Esophagus muscularis mucosa (tissue), 4 donors: ENCODE results near the gene VPS13D. TPM values are rescaled to one million over a fixed set of nuclear protein-coding genes. Genes with fewer than 3 reads are reported as not detected.

Source experiments
- DNase-seq: peaks from one replicate; pipeline ENCODE4 v3.0.0-alpha.2; 2017; ENCODE audit errors: extremely low spot score
- H3K27ac ChIP-seq, 4 donors: fragments of 200-600 bp; sonication (generic); replicated peaks in 1 of 4; 1 replicate in 3 of 4; 2 replicates in 1 of 4; pipeline ENCODE4 v1.5.1; 2016 to 2019; ENCODE audit warnings: mild to moderate bottlenecking in 1 of 4
- H3K27me3 ChIP-seq, 4 donors: fragments of 200-600 bp; sonication (generic); one replicate each; pipeline versions ENCODE4 v1.5.1 to v1.6.0; 2016 to 2019
- H3K36me3 ChIP-seq, 4 donors: fragments of 200-600 bp; sonication (generic); one replicate each; pipeline ENCODE4 v1.5.1; 2016 to 2019
- H3K4me1 ChIP-seq, 4 donors: fragments of 200-600 bp; sonication (generic); one replicate each; pipeline ENCODE4 v1.5.1; 2016 to 2019
- H3K4me3 ChIP-seq, 4 donors: fragments of 200-600 bp; sonication (generic); 1 replicate in 2 of 4; 2 replicates in 2 of 4; pipeline ENCODE4 v1.5.1; 2016 to 2019; ENCODE audit warnings: mild to moderate bottlenecking in 4 of 4, moderate library complexity in 1 of 4
- H3K9me3 ChIP-seq, 4 donors: fragments of 200-600 bp; sonication (generic); 1 replicate in 3 of 4; 2 replicates in 1 of 4; pipeline ENCODE4 v1.5.1; 2016 to 2019
- CTCF ChIP-seq, 3 experiments: fragments of 200-600 bp in 2 of 3; fragments of 450-650 bp in 1 of 3; sonication (generic) in 2 of 3; IDR thresholded peaks; one replicate each; pipeline ENCODE4 v1.5.1; 2017 to 2019; ENCODE audit warnings: antibody characterized with exemption in 3 of 3, mild to moderate bottlenecking in 2 of 3, moderate library complexity in 1 of 3
- EP300 ChIP-seq: sonication (generic); formaldehyde crosslinking; IDR thresholded peaks from one replicate; pipeline ENCODE4 v1.6.1; 2017; ENCODE audit warnings: antibody characterized with exemption
- POLR2A ChIP-seq: fragments of 450-650 bp; IDR thresholded peaks from one replicate; pipeline ENCODE4 v1.6.1; 2017; ENCODE audit warnings: antibody characterized with exemption, moderate library complexity, mild to moderate bottlenecking, low read depth
- POLR2AphosphoS5 ChIP-seq, 2 donors: sonication (generic); formaldehyde crosslinking; IDR thresholded peaks; one replicate each; pipeline ENCODE4 v1.6.1; 2017; ENCODE audit warnings: antibody characterized with exemption in 2 of 2
- WGBS: methylation state at CpG from one replicate; pipeline ENCODE4 v1.1.5; 2018; 5-methylcytosine and 5-hydroxymethylcytosine counted together
- intact Hi-C: fragments of 100-400 bp; cut with DNase I; formaldehyde crosslinking; loops from one replicate; pipeline ENCODE4 v1.15.1; 2023
- total RNA-seq, 4 donors: library from RNA; depleted of rRNA; stranded (reverse); fragments of >200 nt; gene quantifications; one replicate each; pipeline versions ENCODE4 v1.1.0 to v1.2.1, GENCODE V29; 2016

The VPS13D gene
- total RNA-seq, 4 donors from 2014 or later = 67.8 to 93.3 (median 85.4) TPM

- peaks cover 41 to 56% (median 54%) of the 10 kb centered on the region in 4 donors for H3K4me1 ChIP-seq
- no peaks in the 10 kb centered on the region for H3K9me3 ChIP-seq
- peaks cover 0 to 18% (median 7%) of the 10 kb centered on the region in 4 donors for H3K36me3 ChIP-seq
- H3K27me3 ChIP-seq = no peaks in the 10 kb centered on the region
- intact Hi-C loops = no loop called here
- WGBS = 95% methylated on average over 3 of the region's 3 CpGs
- no peak overlapping the region for H3K4me3 ChIP-seq
- TF ChIP-seq CTCF (IDR thresholded peaks at IDR 0.05) (no peak), EP300 (no peak), POLR2AphosphoS5 (IDR thresholded peaks at IDR 0.05) (no peak), POLR2A (no peak)
- peak overlapping the region in 2 of 4 donors; percentile 87 for H3K27ac ChIP-seq
- DNase-seq = no peak
Observed at GRCh38 chr1:12445257-12445656, 215.4 kb downstream of the VPS13D start.

- TF ChIP-seq EP300 = no peak
- TF ChIP-seq POLR2AphosphoS5 (IDR thresholded peaks at IDR 0.05) = no peak
- no peak for TF ChIP-seq CTCF (IDR thresholded peaks at IDR 0.05)
- peaks cover 0 to 10% (median 4%) of the 10 kb centered on the region in 4 donors for H3K36me3 ChIP-seq
Observed at GRCh38 chr1:12446593-12446992, 216.8 kb downstream of the VPS13D start.

GRCh38 chr1:12447307-12447706, 217.5 kb downstream of the VPS13D start:
- Histone ChIP-seq H3K9me3 (no peaks in the 10 kb centered on the region), H3K4me3 (no peak overlapping the region), H3K4me1 (peaks cover 62 to 76% (median 75%) of the 10 kb centered on the region in 4 donors), H3K36me3 (peaks cover 0 to 9% (median 4%) of the 10 kb centered on the region in 4 donors), H3K27me3 (no peaks in the 10 kb centered on the region), H3K27ac (peak overlapping the region; percentile 85 to 87 (median 86))
- intact Hi-C loops = no loop called here
- DNase-seq = no peak
- TF ChIP-seq EP300 (no peak), POLR2AphosphoS5 (IDR thresholded peaks at IDR 0.05) (peak in 1 of 2 donors; percentile 48)
- WGBS = 31% methylated on average over 3 of the region's 3 CpGs

More at GRCh38 chr1:12446593-12446992, 216.8 kb downstream of the VPS13D start:
- intact Hi-C loops = no loop called here
- peaks cover 55 to 69% (median 67%) of the 10 kb centered on the region in 4 donors for H3K4me1 ChIP-seq
- H3K4me3 ChIP-seq = no peak overlapping the region
- H3K27me3 ChIP-seq = no peaks in the 10 kb centered on the region
- peak overlapping the region; percentile 85 to 87 (median 86) for H3K27ac ChIP-seq
- 75% methylated on average over 2 of the region's 2 CpGs for WGBS
- H3K9me3 ChIP-seq = no peaks in the 10 kb centered on the region
- no peak for DNase-seq

GRCh38 chr1:12447849-12448312, 218.1 kb downstream of the VPS13D start:
- H3K4me1 ChIP-seq = peaks cover 68 to 82% (median 80%) of the 10 kb centered on the region in 4 donors
- no peak overlapping the region for H3K4me3 ChIP-seq
- peak overlapping the region; percentile 85 to 87 (median 86) for H3K27ac ChIP-seq
- no peak for DNase-seq
- intact Hi-C loops = no loop called here
- TF ChIP-seq POLR2A = no peak
- no peak for TF ChIP-seq POLR2AphosphoS5 (IDR thresholded peaks at IDR 0.05)
- TF ChIP-seq EP300 = no peak
- TF ChIP-seq CTCF (IDR thresholded peaks at IDR 0.05) = no peak
- no peaks in the 10 kb centered on the region for H3K9me3 ChIP-seq
- peaks cover 0 to 4% (median 1%) of the 10 kb centered on the region in 4 donors for H3K36me3 ChIP-seq
- H3K27me3 ChIP-seq = no peaks in the 10 kb centered on the region
- 70% methylated on average over 7 of the region's 7 CpGs for WGBS

GRCh38 chr1:12448746-12449177, 218.9 kb downstream of the VPS13D start:
- whole genome bisulfite sequencing = 23% methylated on average over 3 of the region's 3 CpGs
- intact Hi-C loops = no loop called here
- no peak for TF ChIP-seq POLR2A
- peak; percentile 41 to 71 for TF ChIP-seq POLR2AphosphoS5 (IDR thresholded peaks at IDR 0.05)
- no peak for TF ChIP-seq EP300
- no peak for TF ChIP-seq CTCF (IDR thresholded peaks at IDR 0.05)

More at GRCh38 chr1:12448746-12449177, 218.9 kb downstream of the VPS13D start:
- H3K4me1 ChIP-seq = peaks cover 76 to 91% (median 89%) of the 10 kb centered on the region in 4 donors
- H3K27me3 ChIP-seq = no peaks in the 10 kb centered on the region
- peak overlapping the region; percentile 85 to 87 (median 86) for H3K27ac ChIP-seq
- no peaks in the 10 kb centered on the region for H3K36me3 ChIP-seq
- H3K9me3 ChIP-seq = no peaks in the 10 kb centered on the region
- no peak for DNase-seq
- H3K4me3 ChIP-seq = peak overlapping the region in 1 of 4 donors; percentile 2
